A673 (cell line): ENCODE measurements around the gene ASAP2. TPM values are rescaled to one million over a fixed set of nuclear protein-coding genes. Genes with fewer than 3 reads are reported as not detected.

Experiments
- BruUV-seq: library from RNA; stranded (reverse); fragments of 400-500 nt; replicated peaks from 2 replicates; lab custom pipeline; 2021; lab: Mats Ljungman, UMichigan
- CTCF ChIA-PET: fragments of 300-600 bp; sonication (Branson Sonifier 250); formaldehyde crosslinking; loops from one replicate; lab custom pipeline; 2022; ENCODE audit warnings: antibody characterized with exemption; lab: Charles Lee
- POLR2A ChIA-PET: fragments of 300-600 bp; sonication (Branson Sonifier 250); formaldehyde crosslinking; loops from one replicate; lab custom pipeline; 2022; ENCODE audit warnings: antibody characterized with exemption; ENCODE audit not compliant: low non-redundant PET; lab: Charles Lee
- DNase-seq: peaks from one replicate; pipeline ENCODE4 v3.0.0-alpha.2; 2015; ENCODE audit warnings: low spot score
- H3K27ac ChIP-seq: fragments of 200-600 bp; sonication (generic); 2 replicates; pipeline ENCODE4 v1.5.1; 2016; ENCODE audit warnings: mixed run types, low read depth, mild to moderate bottlenecking, mixed read lengths, antibody characterized with exemption, low read length; ENCODE audit not compliant: poor library complexity, severe bottlenecking
- H3K27me3 ChIP-seq: fragments of 200-600 bp; sonication (generic); replicated peaks from 2 replicates; pipeline ENCODE4 v1.6.1; 2017; ENCODE audit warnings: mixed run types, low read depth, mild to moderate bottlenecking, mixed read lengths, antibody characterized with exemption, low read length; ENCODE audit not compliant: insufficient read depth, poor library complexity
- H3K36me3 ChIP-seq: fragments of 200-600 bp; sonication (generic); 2 replicates; pipeline ENCODE4 v1.6.1; 2016; ENCODE audit warnings: mixed run types, mild to moderate bottlenecking, mixed read lengths, antibody characterized with exemption, low read length; ENCODE audit not compliant: insufficient read depth, poor library complexity, severe bottlenecking
- H3K4me1 ChIP-seq: fragments of 200-600 bp; sonication (generic); 2 replicates; pipeline ENCODE4 v1.6.1; 2017; ENCODE audit warnings: mixed run types, mild to moderate bottlenecking, mixed read lengths, antibody characterized with exemption, low read length; ENCODE audit not compliant: insufficient read depth, poor library complexity, severe bottlenecking
- H3K4me3 ChIP-seq: fragments of 200-600 bp; sonication (generic); 2 replicates; pipeline ENCODE4 v1.5.1; 2016; ENCODE audit warnings: low read depth, mixed run types, mild to moderate bottlenecking, mixed read lengths, low read length; ENCODE audit not compliant: poor library complexity, severe bottlenecking
- H3K9me3 ChIP-seq: fragments of 200-600 bp; sonication (generic); 2 replicates; pipeline ENCODE4 v1.6.1; 2016; ENCODE audit warnings: mixed run types, low read depth, mild to moderate bottlenecking, mixed read lengths, antibody characterized with exemption, low read length; ENCODE audit not compliant: poor library complexity, severe bottlenecking
- EZH2 ChIP-seq: fragments of 200-600 bp; sonication (generic); IDR thresholded peaks from 2 replicates; pipeline ENCODE4 v1.6.1; 2017; ENCODE audit warnings: borderline replicate concordance, low read depth, mild to moderate bottlenecking, mixed read lengths, antibody characterized with exemption, low read length; ENCODE audit not compliant: poor library complexity, severe bottlenecking
- intact Hi-C: fragments of 100-400 bp; cut with micrococcal nuclease; formaldehyde crosslinking; loops from one replicate; pipeline ENCODE4 v1.10.0; 2022; ENCODE audit not compliant: unreplicated experiment
- total RNA-seq: library from RNA; stranded (reverse); gene quantifications from 2 replicates; pipeline ENCODE4 v1.2.3, GENCODE V29; 2021
- TF ChIP-seq, protein P1 (sequence below): fragments of 300-800, 200-600 bp; sonication (generic); conservative IDR thresholded peaks from 2 replicates; pipeline ENCODE4 v1.5.1; 2017; ENCODE audit warnings: low read depth, mild to moderate bottlenecking, antibody characterized with exemption, low read length, moderate library complexity, mixed read lengths

Gene ASAP2
- total RNA-seq, 1 experiment from 2014 or later: 46.8 TPM

DNA sequence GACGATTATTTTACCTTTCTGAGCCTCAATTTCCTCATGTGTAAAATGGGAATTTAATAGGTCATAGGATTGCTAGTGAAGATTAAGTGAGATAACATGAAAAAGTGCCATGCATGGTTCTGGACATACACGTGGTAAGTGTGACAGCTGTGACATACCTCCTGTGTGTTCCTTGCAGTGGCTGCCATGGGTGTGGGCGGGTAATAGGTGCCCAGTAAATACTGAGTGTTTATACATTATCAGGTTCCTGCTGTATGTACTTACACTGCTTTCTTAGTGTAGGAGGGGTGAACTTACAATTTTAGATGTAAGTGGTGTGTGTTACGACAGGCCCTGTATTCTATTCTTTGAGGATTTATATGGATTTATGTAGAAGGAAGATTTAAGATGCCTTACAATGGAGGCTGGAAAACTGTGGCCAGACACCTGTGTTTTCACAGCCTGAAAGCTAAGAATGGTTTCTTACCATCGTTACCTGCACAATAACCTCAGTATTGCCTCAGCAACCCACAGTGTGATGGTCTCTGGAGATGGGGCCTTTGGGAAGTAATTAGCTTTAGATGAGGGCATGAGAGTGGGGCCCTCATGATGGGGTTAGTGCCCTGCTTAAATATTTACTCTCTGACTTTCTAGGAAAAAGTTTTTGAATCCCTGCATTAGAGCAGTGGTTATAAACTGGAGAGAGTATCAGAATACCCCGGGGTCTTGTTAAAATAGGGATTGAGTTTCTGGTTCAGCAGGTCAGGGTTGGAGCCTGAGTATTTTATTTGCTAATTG, 78.1 kb downstream of the ASAP2 start:
- Histone ChIP-seq H3K4me1 (no peaks in the 10 kb centered on the region), H3K27me3 (no peaks in the 10 kb centered on the region), H3K36me3 (no peaks in the 10 kb centered on the region), H3K9me3 (no peaks in the 10 kb centered on the region), H3K4me3 (no peak overlapping the region), H3K27ac (no peak overlapping the region)
- POLR2A ChIA-PET: no interaction called here
- TF ChIP-seq EZH2: no peak
- TF ChIP-seq, protein P1, sequence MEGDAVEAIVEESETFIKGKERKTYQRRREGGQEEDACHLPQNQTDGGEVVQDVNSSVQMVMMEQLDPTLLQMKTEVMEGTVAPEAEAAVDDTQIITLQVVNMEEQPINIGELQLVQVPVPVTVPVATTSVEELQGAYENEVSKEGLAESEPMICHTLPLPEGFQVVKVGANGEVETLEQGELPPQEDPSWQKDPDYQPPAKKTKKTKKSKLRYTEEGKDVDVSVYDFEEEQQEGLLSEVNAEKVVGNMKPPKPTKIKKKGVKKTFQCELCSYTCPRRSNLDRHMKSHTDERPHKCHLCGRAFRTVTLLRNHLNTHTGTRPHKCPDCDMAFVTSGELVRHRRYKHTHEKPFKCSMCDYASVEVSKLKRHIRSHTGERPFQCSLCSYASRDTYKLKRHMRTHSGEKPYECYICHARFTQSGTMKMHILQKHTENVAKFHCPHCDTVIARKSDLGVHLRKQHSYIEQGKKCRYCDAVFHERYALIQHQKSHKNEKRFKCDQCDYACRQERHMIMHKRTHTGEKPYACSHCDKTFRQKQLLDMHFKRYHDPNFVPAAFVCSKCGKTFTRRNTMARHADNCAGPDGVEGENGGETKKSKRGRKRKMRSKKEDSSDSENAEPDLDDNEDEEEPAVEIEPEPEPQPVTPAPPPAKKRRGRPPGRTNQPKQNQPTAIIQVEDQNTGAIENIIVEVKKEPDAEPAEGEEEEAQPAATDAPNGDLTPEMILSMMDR: no peak
- CTCF ChIA-PET: no interaction called here
- DNase-seq: no peak
- BruUV-seq: no TSS peak
- intact Hi-C loops: no loop called here

DNA sequence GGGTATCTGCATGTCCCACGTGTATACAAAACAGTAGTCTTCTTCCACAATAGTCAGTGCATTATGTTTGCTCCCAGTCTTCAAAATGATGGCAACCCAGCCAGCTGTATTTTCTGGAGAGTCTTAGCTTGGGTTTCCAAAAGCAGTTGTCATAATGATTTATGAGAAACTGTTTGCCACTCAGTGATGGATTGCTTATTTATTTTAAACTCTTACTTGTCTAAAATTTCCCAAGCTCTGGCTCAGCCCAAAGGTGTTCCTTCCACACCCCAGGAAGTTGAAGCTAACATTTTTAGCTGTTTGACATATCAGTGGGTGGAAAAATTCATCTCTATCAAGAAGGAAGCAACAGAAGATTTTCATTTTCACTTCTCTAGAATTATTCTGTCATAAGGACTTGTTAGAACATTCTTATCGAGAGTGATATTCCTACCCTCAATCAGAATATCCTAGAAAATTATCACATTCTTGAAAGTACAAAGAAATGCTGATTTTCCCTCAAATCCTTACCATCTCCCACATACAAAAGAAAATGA, 78.8 kb downstream of the ASAP2 start:
- Histone ChIP-seq H3K27me3 (no peaks in the 10 kb centered on the region), H3K27ac (no peak overlapping the region), H3K4me3 (no peak overlapping the region), H3K4me1 (no peaks in the 10 kb centered on the region), H3K9me3 (no peaks in the 10 kb centered on the region), H3K36me3 (no peaks in the 10 kb centered on the region)
- ChIA-PET CTCF (no interaction called here), POLR2A (no interaction called here)
- no peak for DNase-seq
- no TSS peak for BruUV-seq
- intact Hi-C loops: no loop called here
- TF ChIP-seq EZH2: no peak
- TF ChIP-seq, protein P1: no peak

- no peak for DNase-seq
- no peak overlapping the region for H3K27ac ChIP-seq
- no TSS peak for BruUV-seq
- H3K27me3 ChIP-seq: no peaks in the 10 kb centered on the region
- H3K36me3 ChIP-seq: no peaks in the 10 kb centered on the region
- POLR2A ChIA-PET: no interaction called here
- CTCF ChIA-PET: interaction anchor here (0.6 kb wide), 1 partner anchor 57 kb away, joined by 3 read pairs; no protein-coding TSS in a partner anchor
- intact Hi-C loops: no loop called here
- no peak overlapping the region for H3K4me3 ChIP-seq
- H3K4me1 ChIP-seq: no peaks in the 10 kb centered on the region
- H3K9me3 ChIP-seq: no peaks in the 10 kb centered on the region
- TF ChIP-seq, protein P1: no peak
- TF ChIP-seq EZH2: no peak
These were observed 79.3 kb downstream of the ASAP2 start for GRCh38 chr2:9285921-9286320.
